K562 (cell line): ENCODE data around the gene ZNF652. TPM values are rescaled to one million over a fixed set of nuclear protein-coding genes. Genes with fewer than 3 reads are reported as not detected.
A peak's percentile ranks its signal among the peaks of the same experiment; 100 is the strongest.

Source experiments
- ATAC-seq: fragments of 200-7000 bp; cut with Tn5 transposase; 3 replicates; pipeline ENCODE4 v1.9.1; 2020; ENCODE audit warnings: moderate library complexity
- BruUV-seq: library from RNA; stranded (reverse); fragments of 400-500 nt; replicated peaks from 2 replicates; lab custom pipeline; 2021; lab: Mats Ljungman, UMichigan
- CTCF ChIA-PET: fragments of 300-600 bp; formaldehyde crosslinking; extraction: SDS; loops from one replicate; lab custom pipeline; 2021; ENCODE audit warnings: low intra/inter-chr PET ratio; lab: Yijun Ruan, JAX
- POLR2A ChIA-PET: fragments of 300-600, 350-650 bp; sonication (Branson Sonifier 250); formaldehyde crosslinking; extraction: SDS; loops from one replicate; lab custom pipeline; 2021; ENCODE audit warnings: antibody characterized with exemption, inconsistent platforms; lab: Yijun Ruan, JAX
- DNase-seq, 4 experiments: peaks; one replicate each; pipeline versions ENCODE4 v3.0.0 to v3.0.0-alpha.2; 2011 to 2018; ENCODE audit warnings: low spot score in 3 of 4, mixed read lengths in 3 of 4; ENCODE audit errors: extremely low read depth in 1 of 4
- FAIRE-seq: peaks from 2 replicates; lab custom pipeline; 2011; peaks lifted over from hg19 to GRCh38; lab: Jason Lieb, UNC
- H2AFZ ChIP-seq: 2 replicates; pipeline ENCODE4 v1.6.0; 2011; ENCODE audit warnings: low read depth, low read length, control low read depth, inconsistent platforms
- H3K27ac ChIP-seq: fragments of 200-600 bp; 3 replicates; pipeline ENCODE4 v1.8.0; 2011; ENCODE audit warnings: low read depth, mild to moderate bottlenecking, control low read depth, inconsistent platforms, low read length, moderate library complexity, mixed read lengths; ENCODE audit errors: extremely low read depth
- H3K27me3 ChIP-seq, 2 experiments: fragments of 300-600 bp in 1 of 2; 2 replicates in 1 of 2; 3 replicates in 1 of 2; pipeline versions ENCODE4 v1.6.0 to v1.8.0; 2011; ENCODE audit warnings: inconsistent platforms in 2 of 2, low read length in 2 of 2, mild to moderate bottlenecking in 1 of 2, mixed read lengths in 1 of 2, moderate library complexity in 1 of 2; ENCODE audit not compliant: control insufficient read depth in 2 of 2, insufficient read depth in 2 of 2
- H3K36me3 ChIP-seq: fragments of 300-600 bp; 3 replicates; pipeline ENCODE4 v1.8.0; 2011; ENCODE audit warnings: mild to moderate bottlenecking, low read length, inconsistent platforms; ENCODE audit not compliant: control insufficient read depth, insufficient read depth
- H3K4me1 ChIP-seq, 2 experiments: fragments of 200-600 bp in 1 of 2; replicated peaks in 1 of 2; 2 replicates in 1 of 2; 3 replicates in 1 of 2; pipeline versions ENCODE4 v1.5.1 to v1.8.0; 2011; ENCODE audit warnings: inconsistent platforms in 2 of 2, low read length in 2 of 2, mild to moderate bottlenecking in 1 of 2, mixed read lengths in 1 of 2, moderate library complexity in 1 of 2; ENCODE audit not compliant: control insufficient read depth in 2 of 2, insufficient read depth in 2 of 2
- H3K4me2 ChIP-seq: 2 replicates; pipeline ENCODE4 v1.6.1; 2011; ENCODE audit warnings: low read length, control low read depth, inconsistent platforms, mixed read lengths; ENCODE audit not compliant: insufficient read depth
- H3K4me3 ChIP-seq: fragments of 200-600 bp; sonication (generic), shearing (Covaris generic); 2 replicates; pipeline ENCODE4 v1.5.1; 2016; ENCODE audit warnings: control low read depth, inconsistent platforms
- H3K79me2 ChIP-seq: fragments of 200-600 bp; 3 replicates; pipeline ENCODE4 v1.8.0; 2011; ENCODE audit warnings: low read length, inconsistent platforms; ENCODE audit not compliant: control insufficient read depth, insufficient read depth
- H3K9ac ChIP-seq, 2 experiments: 2 replicates each; pipeline versions ENCODE4 v1.6.0 to v1.6.1; 2011; ENCODE audit warnings: low read depth in 2 of 2, low read length in 2 of 2, control low read depth in 1 of 2, inconsistent platforms in 1 of 2, mild to moderate bottlenecking in 1 of 2, mixed read lengths in 1 of 2; ENCODE audit not compliant: insufficient read depth in 1 of 2
- H3K9me1 ChIP-seq: one replicate; pipeline ENCODE4 v1.6.0; 2011; ENCODE audit warnings: inconsistent platforms, mild to moderate bottlenecking, low read length, moderate library complexity; ENCODE audit not compliant: control insufficient read depth, insufficient read depth
- H3K9me3 ChIP-seq: replicated peaks from 2 replicates; pipeline ENCODE4 v1.5.1; 2011; ENCODE audit warnings: low read depth, low read length, inconsistent platforms; ENCODE audit not compliant: control insufficient read depth, insufficient read depth
- H4K20me1 ChIP-seq: replicated peaks from 2 replicates; pipeline ENCODE4 v1.6.1; 2011; ENCODE audit warnings: low read length, inconsistent platforms, mixed read lengths; ENCODE audit not compliant: control insufficient read depth, insufficient read depth
- WGBS: fragments of 100-300 bp; shearing (Covaris generic); methylation state at CpG from one replicate; pipeline ENCODE4 v1.1.6; 2016; ENCODE audit warnings: low coverage, mixed read lengths; ENCODE audit not compliant: insufficient coverage; ENCODE audit errors: missing lambda C conversion rate; 5-methylcytosine and 5-hydroxymethylcytosine counted together
- in situ Hi-C: fragments of 300-500 bp; cut with MboI; formaldehyde crosslinking; loops from 4 replicates; pipeline ENCODE4 v1.15.0; 2018; ENCODE audit warnings: inconsistent platforms, mixed read lengths
- intact Hi-C: fragments of 100-400 bp; cut with micrococcal nuclease; formaldehyde crosslinking; loops from 2 replicates; pipeline ENCODE4 v1.14.2; 2022
- polyA plus RNA-seq, 8 experiments: library from polyadenylated mRNA; depleted of rRNA in 4 of 8; stranded (reverse) in 5 of 8; unstranded in 3 of 8; fragments of >200 nt; fragmentation: Nextera tagmentation in 2 of 8; fragmentation: Illumina TruSeq in 1 of 8; extraction: Ambion mirVana in 2 of 8; extraction: Trizol in 1 of 8; gene quantifications; 2 replicates each; pipeline versions ENCODE4 v1.2.1 to v1.2.3, GENCODE V29; 2011 to 2014; ENCODE audit warnings: inconsistent platforms in 1 of 8, missing spikeins in 1 of 8
- total RNA-seq, 7 experiments: library from RNA; depleted of rRNA in 6 of 7; stranded (reverse); fragments of >200 nt in 6 of 7; fragmentation: Illumina TruSeq in 2 of 7; extraction: Trizol in 2 of 7; gene quantifications; 2 replicates each; pipeline versions ENCODE4 v1.2.1 to v1.2.3, GENCODE V29; 2011 to 2021; ENCODE audit warnings: low replicate concordance in 1 of 7
- TF ChIP-seq, protein P1 (sequence below): fragments of 450-650 bp; IDR thresholded peaks from 2 replicates; pipeline ENCODE4 v1.6.1; 2018; ENCODE audit warnings: mild to moderate bottlenecking, low read depth; ENCODE audit not compliant: partially characterized antibody
- TF ChIP-seq, protein P2 (sequence below): sonication (generic); formaldehyde crosslinking; IDR thresholded peaks from 2 replicates; pipeline ENCODE4 v1.8.1; 2023; ENCODE audit warnings: missing genetic modification reagents, mild to moderate bottlenecking, borderline replicate concordance

ZNF652 gene
- total and polyA plus RNA-seq, 9 of the 15 experiments (the other 6 are each of a cell fraction or from before 2014, with no cell fraction given): 5.1 to 15.5 (median 7.8) TPM

DNA sequence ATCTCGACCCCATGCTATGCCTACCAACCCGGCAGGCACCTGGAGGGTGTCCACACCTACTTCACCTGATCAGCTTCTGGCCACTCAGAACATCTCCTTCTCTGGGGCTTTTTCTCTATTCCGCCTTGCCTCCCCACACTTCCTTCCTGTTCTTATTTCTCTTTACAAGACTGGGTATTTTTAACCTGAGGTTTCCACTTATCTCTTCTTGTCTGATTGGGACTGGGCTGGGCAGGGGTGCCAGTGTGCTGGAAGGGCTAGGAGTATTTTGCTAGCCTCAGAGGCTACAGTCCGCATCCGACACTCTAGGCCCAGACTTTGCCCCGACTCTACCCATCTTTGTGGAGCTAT lies 26.2 kb upstream of the ZNF652 start:
- ATAC-seq: no peak
- Histone ChIP-seq H3K36me3 (no peaks in the 10 kb centered on the region), H3K27me3 (no peaks in the 10 kb centered on the region), H3K4me3 (no peak overlapping the region), H3K4me1 (peaks cover 20 to 38% of the 10 kb centered on the region in 2 experiments), H3K4me2 (no peak overlapping the region)
- CTCF ChIA-PET: no interaction called here
- TF ChIP-seq, protein P1, sequence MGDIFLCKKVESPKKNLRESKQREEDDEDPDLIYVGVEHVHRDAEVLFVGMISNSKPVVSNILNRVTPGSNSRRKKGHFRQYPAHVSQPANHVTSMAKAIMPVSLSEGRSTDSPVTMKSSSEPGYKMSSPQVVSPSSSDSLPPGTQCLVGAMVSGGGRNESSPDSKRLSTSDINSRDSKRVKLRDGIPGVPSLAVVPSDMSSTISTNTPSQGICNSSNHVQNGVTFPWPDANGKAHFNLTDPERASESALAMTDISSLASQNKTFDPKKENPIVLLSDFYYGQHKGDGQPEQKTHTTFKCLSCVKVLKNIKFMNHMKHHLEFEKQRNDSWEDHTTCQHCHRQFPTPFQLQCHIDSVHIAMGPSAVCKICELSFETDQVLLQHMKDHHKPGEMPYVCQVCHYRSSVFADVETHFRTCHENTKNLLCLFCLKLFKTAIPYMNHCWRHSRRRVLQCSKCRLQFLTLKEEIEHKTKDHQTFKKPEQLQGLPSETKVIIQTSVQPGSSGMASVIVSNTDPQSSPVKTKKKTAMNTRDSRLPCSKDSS: no peak
- TF ChIP-seq, protein P2, sequence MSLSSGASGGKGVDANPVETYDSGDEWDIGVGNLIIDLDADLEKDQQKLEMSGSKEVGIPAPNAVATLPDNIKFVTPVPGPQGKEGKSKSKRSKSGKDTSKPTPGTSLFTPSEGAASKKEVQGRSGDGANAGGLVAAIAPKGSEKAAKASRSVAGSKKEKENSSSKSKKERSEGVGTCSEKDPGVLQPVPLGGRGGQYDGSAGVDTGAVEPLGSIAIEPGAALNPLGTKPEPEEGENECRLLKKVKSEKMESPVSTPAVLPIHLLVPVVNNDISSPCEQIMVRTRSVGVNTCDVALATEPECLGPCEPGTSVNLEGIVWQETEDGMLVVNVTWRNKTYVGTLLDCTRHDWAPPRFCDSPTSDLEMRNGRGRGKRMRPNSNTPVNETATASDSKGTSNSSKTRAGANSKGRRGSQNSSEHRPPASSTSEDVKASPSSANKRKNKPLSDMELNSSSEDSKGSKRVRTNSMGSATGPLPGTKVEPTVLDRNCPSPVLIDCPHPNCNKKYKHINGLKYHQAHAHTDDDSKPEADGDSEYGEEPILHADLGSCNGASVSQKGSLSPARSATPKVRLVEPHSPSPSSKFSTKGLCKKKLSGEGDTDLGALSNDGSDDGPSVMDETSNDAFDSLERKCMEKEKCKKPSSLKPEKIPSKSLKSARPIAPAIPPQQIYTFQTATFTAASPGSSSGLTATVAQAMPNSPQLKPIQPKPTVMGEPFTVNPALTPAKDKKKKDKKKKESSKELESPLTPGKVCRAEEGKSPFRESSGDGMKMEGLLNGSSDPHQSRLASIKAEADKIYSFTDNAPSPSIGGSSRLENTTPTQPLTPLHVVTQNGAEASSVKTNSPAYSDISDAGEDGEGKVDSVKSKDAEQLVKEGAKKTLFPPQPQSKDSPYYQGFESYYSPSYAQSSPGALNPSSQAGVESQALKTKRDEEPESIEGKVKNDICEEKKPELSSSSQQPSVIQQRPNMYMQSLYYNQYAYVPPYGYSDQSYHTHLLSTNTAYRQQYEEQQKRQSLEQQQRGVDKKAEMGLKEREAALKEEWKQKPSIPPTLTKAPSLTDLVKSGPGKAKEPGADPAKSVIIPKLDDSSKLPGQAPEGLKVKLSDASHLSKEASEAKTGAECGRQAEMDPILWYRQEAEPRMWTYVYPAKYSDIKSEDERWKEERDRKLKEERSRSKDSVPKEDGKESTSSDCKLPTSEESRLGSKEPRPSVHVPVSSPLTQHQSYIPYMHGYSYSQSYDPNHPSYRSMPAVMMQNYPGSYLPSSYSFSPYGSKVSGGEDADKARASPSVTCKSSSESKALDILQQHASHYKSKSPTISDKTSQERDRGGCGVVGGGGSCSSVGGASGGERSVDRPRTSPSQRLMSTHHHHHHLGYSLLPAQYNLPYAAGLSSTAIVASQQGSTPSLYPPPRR: no peak
- TF ChIP-seq, all 486 proteins: peak for 0
- POLR2A ChIA-PET: interaction anchor here (0.6 kb wide), 1 partner anchor 122 kb away, joined by 4 read pairs; no protein-coding TSS in a partner anchor
- Histone ChIP-seq H3K27ac (no peak overlapping the region), H4K20me1 (no peaks in the 10 kb centered on the region), H2AFZ (peak overlapping the region; percentile 99), H3K9me3 (no peaks in the 10 kb centered on the region), H3K9me1 (peaks cover 5% of the 10 kb centered on the region), H3K79me2 (no peaks in the 10 kb centered on the region), H3K9ac (peak overlapping the region in 1 of 2 experiments; percentile 29; a peak in 1 of 4 replicates)
- intact Hi-C loops: no loop called here
- DNase-seq (no peak), FAIRE-seq (no peak)
- WGBS: 80% methylated on average over 6 of the region's 6 CpGs
- in situ Hi-C loops: loop anchor here (5.0 kb wide), 1 partner anchor 71 kb away; no protein-coding TSS in a partner anchor
- no TSS peak for BruUV-seq
